ENCODE measurements around the gene COPS8.

Gene COPS8

DNA sequence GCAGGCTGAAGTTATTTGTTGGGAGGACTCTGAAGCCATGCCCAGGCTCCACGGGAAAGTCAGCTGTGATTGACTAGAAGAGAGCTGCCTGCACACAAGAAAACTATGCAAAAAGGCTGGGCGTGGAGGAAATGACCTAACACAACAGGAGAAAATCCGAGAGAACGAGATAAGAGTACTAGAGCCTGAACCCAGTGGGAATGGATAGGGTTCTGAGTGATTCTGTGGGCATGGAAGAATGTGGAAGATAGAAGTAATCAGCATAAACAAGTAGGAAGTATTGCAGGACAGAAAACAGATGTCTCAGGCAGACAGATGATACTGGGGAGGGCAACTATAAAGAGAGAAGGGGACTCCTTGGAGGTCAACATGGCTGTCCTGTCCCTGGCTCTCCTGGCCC, 12.1 kb upstream of the COPS8 start:
- H3K36me3 ChIP-seq (replicated peaks in 1 of 2; ENCODE audit: control insufficient read depth in 2 of 2, insufficient read depth in 2 of 2, low read length in 2 of 2): no peaks in the 10 kb centered on the region
- H2AK5ac ChIP-seq (ENCODE audit: low read depth, low read length): no peak overlapping the region
- no peak overlapping the region for H4K91ac ChIP-seq (ENCODE audit: low read depth, low read length, poor library complexity)
- no peak overlapping the region for H3K14ac ChIP-seq (ENCODE audit: low read length)
- no peak overlapping the region for H3K23ac ChIP-seq (ENCODE audit: low read depth, low read length, poor library complexity)
- H3K79me1 ChIP-seq (ENCODE audit: low read depth, low read length): no peaks in the 10 kb centered on the region
- H2AFZ ChIP-seq (ENCODE audit: low read length): no peak overlapping the region
- H3K27me3 ChIP-seq (ENCODE audit: control insufficient read depth in 3 of 3, insufficient read depth in 3 of 3, low read depth in 1 of 3, low read length in 3 of 3): no peaks in the 10 kb centered on the region
- H4K8ac ChIP-seq (ENCODE audit: low read depth, low read length): no peak overlapping the region
- no peak overlapping the region for H3K18ac ChIP-seq (ENCODE audit: low read length)
- no CpG with 5 or more reads among the region's 4 CpGs for WGBS, 2 donors (ENCODE audit: extremely low coverage in 2 of 2, insufficient read length in 2 of 2, insufficient replicate concordance in 1 of 2)
- DNase-seq (ENCODE audit: low spot score): no peak
- no peak overlapping the region for H2BK12ac ChIP-seq (ENCODE audit: low read length)
- no peak overlapping the region for H2BK15ac ChIP-seq (ENCODE audit: low read length)
- H3K4me2 ChIP-seq (ENCODE audit: insufficient read depth, low read length, poor library complexity, severe bottlenecking): no peak overlapping the region
- peaks cover 0 to 4% of the 10 kb centered on the region in 2 donors for H3K4me1 ChIP-seq (ENCODE audit: control insufficient read depth in 2 of 2, insufficient read depth in 1 of 2, low read depth in 1 of 2, low read length in 2 of 2)
- H3K9ac ChIP-seq (ENCODE audit: low read depth, low read length, poor library complexity): no peak overlapping the region
- no peak overlapping the region for H3K27ac ChIP-seq (replicated peaks; ENCODE audit: low read length)
- H2BK120ac ChIP-seq (ENCODE audit: low read depth, low read length): no peak overlapping the region
- no peak overlapping the region for H3K4ac ChIP-seq (ENCODE audit: low read length)
- H3K4me3 ChIP-seq (ENCODE audit: low read length in 2 of 2): no peak overlapping the region
- no peak overlapping the region for H2BK5ac ChIP-seq (ENCODE audit: low read length)
- no peaks in the 10 kb centered on the region for H3K9me3 ChIP-seq (replicated peaks in 1 of 2; ENCODE audit: control insufficient read depth in 2 of 2, insufficient read depth in 1 of 2, low read depth in 1 of 2, low read length in 2 of 2)

DNA sequence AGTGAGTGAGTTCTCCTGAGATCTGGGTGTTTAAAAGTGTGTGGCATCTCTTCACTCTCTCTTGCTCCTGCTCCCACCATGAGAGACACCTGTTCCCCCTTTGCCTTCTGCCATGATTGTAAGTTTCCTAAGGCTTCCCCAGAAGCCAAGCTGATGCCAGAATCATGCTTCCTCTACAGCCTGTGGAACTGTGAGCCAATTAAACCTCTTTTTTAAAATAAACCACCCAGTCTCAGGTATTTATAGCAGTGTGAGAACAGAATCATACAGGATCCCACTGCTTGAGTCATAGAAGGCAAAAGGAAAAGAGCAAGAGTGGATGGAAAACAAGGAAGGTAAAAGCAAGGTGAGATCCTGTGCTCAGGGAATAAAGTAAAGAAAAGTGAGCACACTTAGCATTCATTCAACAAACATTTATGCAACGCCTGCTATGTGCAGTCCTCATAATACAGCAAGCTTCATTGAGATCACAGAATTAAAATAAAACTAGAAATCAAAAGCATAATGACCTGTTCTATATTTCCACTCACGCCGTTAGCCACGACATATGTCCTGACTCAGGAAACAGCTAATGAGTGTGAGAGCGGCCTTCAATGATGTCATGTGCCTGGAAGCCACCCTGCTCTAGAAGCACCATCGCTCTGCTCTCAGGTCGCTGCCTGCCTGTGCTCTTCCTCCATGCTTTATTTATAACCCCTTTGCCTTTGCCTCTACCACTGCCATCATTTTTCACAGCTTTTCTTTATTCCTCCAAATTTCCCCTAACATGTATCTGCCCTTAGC, 11.3 kb upstream of the COPS8 start:
- H3K79me1 ChIP-seq (ENCODE audit: low read depth, low read length): no peaks in the 10 kb centered on the region
- no peak overlapping the region for H3K4me3 ChIP-seq (ENCODE audit: low read length in 2 of 2)
- H2BK5ac ChIP-seq (ENCODE audit: low read length): no peak overlapping the region
- H4K91ac ChIP-seq (ENCODE audit: low read depth, low read length, poor library complexity): no peak overlapping the region
- no peak for DNase-seq (ENCODE audit: low spot score)
- H3K4ac ChIP-seq (ENCODE audit: low read length): no peak overlapping the region
- no peaks in the 10 kb centered on the region for H3K36me3 ChIP-seq (replicated peaks in 1 of 2; ENCODE audit: control insufficient read depth in 2 of 2, insufficient read depth in 2 of 2, low read length in 2 of 2)
- no peak overlapping the region for H3K27ac ChIP-seq (replicated peaks; ENCODE audit: low read length)
- H3K23ac ChIP-seq (ENCODE audit: low read depth, low read length, poor library complexity): no peak overlapping the region
- no peaks in the 10 kb centered on the region for H3K27me3 ChIP-seq (ENCODE audit: control insufficient read depth in 3 of 3, insufficient read depth in 3 of 3, low read depth in 1 of 3, low read length in 3 of 3)
- no peak overlapping the region for H2BK12ac ChIP-seq (ENCODE audit: low read length)
- no peak overlapping the region for H2AK5ac ChIP-seq (ENCODE audit: low read depth, low read length)
- H2BK15ac ChIP-seq (ENCODE audit: low read length): no peak overlapping the region
- no peak overlapping the region for H4K8ac ChIP-seq (ENCODE audit: low read depth, low read length)
- no peak overlapping the region for H3K14ac ChIP-seq (ENCODE audit: low read length)
- no peaks in the 10 kb centered on the region for H3K9me3 ChIP-seq (replicated peaks in 1 of 2; ENCODE audit: control insufficient read depth in 2 of 2, insufficient read depth in 1 of 2, low read depth in 1 of 2, low read length in 2 of 2)
- no peak overlapping the region for H3K18ac ChIP-seq (ENCODE audit: low read length)
- WGBS, 2 donors (ENCODE audit: extremely low coverage in 2 of 2, insufficient read length in 2 of 2, insufficient replicate concordance in 1 of 2): no CpG with 5 or more reads among the region's 7 CpGs
- H2BK120ac ChIP-seq (ENCODE audit: low read depth, low read length): no peak overlapping the region
- no peak overlapping the region for H3K9ac ChIP-seq (ENCODE audit: low read depth, low read length, poor library complexity)
- no peak overlapping the region for H2AFZ ChIP-seq (ENCODE audit: low read length)
- peaks cover 0 to 4% of the 10 kb centered on the region in 2 donors for H3K4me1 ChIP-seq (ENCODE audit: control insufficient read depth in 2 of 2, insufficient read depth in 1 of 2, low read depth in 1 of 2, low read length in 2 of 2)
- no peak overlapping the region for H3K4me2 ChIP-seq (ENCODE audit: insufficient read depth, low read length, poor library complexity, severe bottlenecking)

DNA sequence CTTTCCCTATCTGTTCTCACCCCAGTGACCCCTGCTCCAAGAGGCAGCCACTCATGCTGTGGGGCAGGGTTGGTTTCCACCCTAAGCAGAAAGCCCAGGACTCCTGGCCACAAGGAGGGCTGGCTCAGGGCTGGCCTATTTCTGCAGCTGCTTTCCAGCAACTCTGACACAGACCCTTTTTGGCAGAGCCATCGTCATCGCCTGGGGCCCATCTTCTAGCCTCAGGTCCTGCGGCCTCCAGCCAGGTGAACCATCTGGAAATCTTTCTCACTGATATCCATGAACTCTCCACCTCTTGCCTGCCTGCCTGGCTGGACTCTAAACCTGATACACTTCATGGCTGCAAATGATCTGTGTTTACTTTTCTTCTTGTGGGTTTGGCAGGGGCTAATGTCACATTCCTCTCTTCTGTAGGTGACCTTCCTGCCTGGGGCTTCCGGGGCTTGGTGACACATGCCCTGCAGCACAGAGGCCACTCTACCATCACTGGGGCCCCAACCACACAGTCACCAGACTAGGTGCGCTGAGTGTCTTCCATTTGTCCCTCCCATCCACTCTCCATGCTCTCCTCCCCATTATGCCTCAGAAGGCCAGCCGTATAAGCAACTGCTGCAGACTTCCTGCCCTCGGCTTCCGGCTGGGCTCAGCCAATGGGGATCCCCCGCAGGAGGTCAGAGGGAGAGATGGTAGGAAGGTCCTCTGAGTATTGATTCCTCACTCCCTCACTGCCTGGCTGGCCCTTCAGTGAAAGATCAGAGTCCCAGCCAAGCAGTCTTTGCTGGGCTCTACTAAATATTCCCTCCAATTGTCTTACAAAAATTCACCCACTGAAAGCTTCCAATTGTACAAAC, 9.7 kb upstream of the COPS8 start:
- Histone ChIP-seq H2BK120ac (ENCODE audit: low read depth, low read length) (no peak overlapping the region), H4K91ac (ENCODE audit: low read depth, low read length, poor library complexity) (no peak overlapping the region), H3K4me1 (ENCODE audit: control insufficient read depth in 2 of 2, insufficient read depth in 1 of 2, low read depth in 1 of 2, low read length in 2 of 2) (peaks cover 0 to 4% of the 10 kb centered on the region in 2 donors), H3K4me3 (ENCODE audit: low read length in 2 of 2) (no peak overlapping the region), H3K9ac (ENCODE audit: low read depth, low read length, poor library complexity) (no peak overlapping the region), H3K9me3 (replicated peaks in 1 of 2; ENCODE audit: control insufficient read depth in 2 of 2, insufficient read depth in 1 of 2, low read depth in 1 of 2, low read length in 2 of 2) (no peaks in the 10 kb centered on the region), H4K8ac (ENCODE audit: low read depth, low read length) (no peak overlapping the region), H2BK12ac (ENCODE audit: low read length) (no peak overlapping the region), H3K4me2 (ENCODE audit: insufficient read depth, low read length, poor library complexity, severe bottlenecking) (no peak overlapping the region), H2AK5ac (ENCODE audit: low read depth, low read length) (no peak overlapping the region), H3K14ac (ENCODE audit: low read length) (no peak overlapping the region), H3K4ac (ENCODE audit: low read length) (no peak overlapping the region), H3K18ac (ENCODE audit: low read length) (peak overlapping the region; percentile 42), H3K36me3 (replicated peaks in 1 of 2; ENCODE audit: control insufficient read depth in 2 of 2, insufficient read depth in 2 of 2, low read length in 2 of 2) (no peaks in the 10 kb centered on the region), H3K23ac (ENCODE audit: low read depth, low read length, poor library complexity) (no peak overlapping the region), H2AFZ (ENCODE audit: low read length) (peak overlapping the region; percentile 37), H2BK5ac (ENCODE audit: low read length) (no peak overlapping the region), H3K27ac (replicated peaks; ENCODE audit: low read length) (no peak overlapping the region), H3K79me1 (ENCODE audit: low read depth, low read length) (no peaks in the 10 kb centered on the region), H3K27me3 (ENCODE audit: control insufficient read depth in 3 of 3, insufficient read depth in 3 of 3, low read depth in 1 of 3, low read length in 3 of 3) (no peaks in the 10 kb centered on the region), H2BK15ac (ENCODE audit: low read length) (no peak overlapping the region)
- no CpG with 5 or more reads among the region's 9 CpGs for WGBS, 2 donors (ENCODE audit: extremely low coverage in 2 of 2, insufficient read length in 2 of 2, insufficient replicate concordance in 1 of 2)
- DNase-seq (ENCODE audit: low spot score): no peak

DNA sequence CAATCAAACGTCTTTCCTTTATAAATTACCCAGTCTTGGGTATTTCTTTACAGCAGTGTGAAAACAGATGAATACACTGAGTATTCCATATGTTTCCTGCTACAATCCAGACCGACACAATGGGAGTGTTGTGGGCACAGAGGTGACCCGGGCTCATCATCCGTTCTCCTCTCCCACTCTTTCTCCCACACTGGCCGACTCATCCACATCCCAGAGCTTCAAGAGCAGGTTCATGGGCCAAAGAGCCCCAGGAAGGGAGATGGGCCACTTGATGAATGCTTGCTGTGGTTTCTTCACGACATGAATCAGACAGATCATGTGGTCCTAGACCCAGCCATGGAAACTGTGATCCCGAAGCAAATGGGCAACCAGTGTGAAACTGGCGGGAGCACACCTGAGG, 4.1 kb upstream of the COPS8 start:
- Histone ChIP-seq H3K23ac (ENCODE audit: low read depth, low read length, poor library complexity) (no peak overlapping the region), H3K79me1 (ENCODE audit: low read depth, low read length) (no peaks in the 10 kb centered on the region), H3K18ac (ENCODE audit: low read length) (no peak overlapping the region), H3K9me3 (replicated peaks in 1 of 2; ENCODE audit: control insufficient read depth in 2 of 2, insufficient read depth in 1 of 2, low read depth in 1 of 2, low read length in 2 of 2) (no peaks in the 10 kb centered on the region), H3K27me3 (ENCODE audit: control insufficient read depth in 3 of 3, insufficient read depth in 3 of 3, low read depth in 1 of 3, low read length in 3 of 3) (peaks cover 0 to 2% (median 0%) of the 10 kb centered on the region in 3 experiments), H3K4me1 (ENCODE audit: control insufficient read depth in 2 of 2, insufficient read depth in 1 of 2, low read depth in 1 of 2, low read length in 2 of 2) (peaks cover 2 to 3% of the 10 kb centered on the region in 2 donors), H2BK120ac (ENCODE audit: low read depth, low read length) (no peak overlapping the region), H4K91ac (ENCODE audit: low read depth, low read length, poor library complexity) (no peak overlapping the region), H3K14ac (ENCODE audit: low read length) (no peak overlapping the region), H2BK12ac (ENCODE audit: low read length) (no peak overlapping the region), H2BK5ac (ENCODE audit: low read length) (no peak overlapping the region), H3K4me3 (ENCODE audit: low read length in 2 of 2) (no peak overlapping the region), H2BK15ac (ENCODE audit: low read length) (no peak overlapping the region), H3K9ac (ENCODE audit: low read depth, low read length, poor library complexity) (no peak overlapping the region), H2AK5ac (ENCODE audit: low read depth, low read length) (no peak overlapping the region), H3K4me2 (ENCODE audit: insufficient read depth, low read length, poor library complexity, severe bottlenecking) (no peak overlapping the region), H3K27ac (replicated peaks; ENCODE audit: low read length) (no peak overlapping the region), H3K4ac (ENCODE audit: low read length) (no peak overlapping the region), H4K8ac (ENCODE audit: low read depth, low read length) (no peak overlapping the region), H3K36me3 (replicated peaks in 1 of 2; ENCODE audit: control insufficient read depth in 2 of 2, insufficient read depth in 2 of 2, low read length in 2 of 2) (no peaks in the 10 kb centered on the region), H2AFZ (ENCODE audit: low read length) (no peak overlapping the region)
- no CpG with 5 or more reads among the region's 8 CpGs for WGBS, 2 donors (ENCODE audit: extremely low coverage in 2 of 2, insufficient read length in 2 of 2, insufficient replicate concordance in 1 of 2)
- DNase-seq (ENCODE audit: low spot score): no peak
